DND-41 (cell line): Measurements from ENCODE around the gene TOMM22.

Experiments used
- ATAC-seq: fragments of 200-7000 bp; cut with Tn5 transposase; 3 replicates; pipeline ENCODE4 v1.9.1; 2021; ENCODE audit warnings: low read depth; ENCODE audit not compliant: insufficient read depth
- DNase-seq: peaks from one replicate; pipeline ENCODE4 v3.0.0-alpha.2; 2020
- H2AFZ ChIP-seq: 2 replicates; pipeline ENCODE4 v1.6.0; 2012; ENCODE audit warnings: low read depth, low read length
- H3K27ac ChIP-seq: 2 replicates; pipeline ENCODE4 v1.5.1; 2012; ENCODE audit warnings: low read length, inconsistent platforms
- H3K27me3 ChIP-seq: fragments of 200-600 bp; sonication (generic); 2 replicates; pipeline ENCODE4 v1.6.0; 2012; ENCODE audit warnings: low read length, mild to moderate bottlenecking, inconsistent platforms; ENCODE audit not compliant: insufficient read depth, poor library complexity
- H3K36me3 ChIP-seq: 2 replicates; pipeline ENCODE4 v1.5.1; 2012; ENCODE audit warnings: low read length, inconsistent platforms; ENCODE audit not compliant: insufficient read depth
- H3K4me1 ChIP-seq: 2 replicates; pipeline ENCODE4 v1.5.1; 2012; ENCODE audit warnings: mild to moderate bottlenecking, low read length; ENCODE audit not compliant: insufficient read depth
- H3K4me2 ChIP-seq: 2 replicates; pipeline ENCODE4 v1.6.0; 2012; ENCODE audit warnings: mild to moderate bottlenecking, moderate library complexity, low read length, inconsistent platforms; ENCODE audit not compliant: insufficient read depth
- H3K4me3 ChIP-seq, 2 experiments: fragments of 200-600 bp in 1 of 2; shearing (Covaris generic) in 1 of 2; 2 replicates each; pipeline ENCODE4 v1.5.1; 2012 to 2016; ENCODE audit warnings: inconsistent platforms in 2 of 2, low read length in 2 of 2, mild to moderate bottlenecking in 2 of 2, low read depth in 1 of 2, moderate library complexity in 1 of 2
- H3K79me2 ChIP-seq: 2 replicates; pipeline ENCODE4 v1.6.0; 2012; ENCODE audit warnings: low read length, inconsistent platforms; ENCODE audit not compliant: insufficient read depth
- H3K9ac ChIP-seq: 2 replicates; pipeline ENCODE4 v1.6.0; 2012; ENCODE audit warnings: low read depth, mild to moderate bottlenecking, inconsistent platforms, low read length, moderate library complexity
- H3K9me3 ChIP-seq: 2 replicates; pipeline ENCODE4 v1.5.1; 2012; ENCODE audit warnings: low read length, moderate library complexity, mild to moderate bottlenecking, inconsistent platforms; ENCODE audit not compliant: insufficient read depth, severe bottlenecking
- H4K20me1 ChIP-seq: 2 replicates; pipeline ENCODE4 v1.6.0; 2012; ENCODE audit warnings: low read length; ENCODE audit not compliant: insufficient read depth
- CTCF ChIP-seq: IDR thresholded peaks from 2 replicates; pipeline ENCODE4 v1.5.1; 2012; ENCODE audit warnings: borderline replicate concordance, low read length, moderate library complexity, mild to moderate bottlenecking; ENCODE audit not compliant: poor library complexity, severe bottlenecking; ENCODE audit errors: extremely low read depth
- EZH2 ChIP-seq: IDR thresholded peaks from 3 replicates; pipeline ENCODE4 v1.6.1; 2012; ENCODE audit warnings: borderline replicate concordance, low read depth, mild to moderate bottlenecking, moderate library complexity, low read length, inconsistent platforms; ENCODE audit not compliant: severe bottlenecking

The TOMM22 gene

DNA sequence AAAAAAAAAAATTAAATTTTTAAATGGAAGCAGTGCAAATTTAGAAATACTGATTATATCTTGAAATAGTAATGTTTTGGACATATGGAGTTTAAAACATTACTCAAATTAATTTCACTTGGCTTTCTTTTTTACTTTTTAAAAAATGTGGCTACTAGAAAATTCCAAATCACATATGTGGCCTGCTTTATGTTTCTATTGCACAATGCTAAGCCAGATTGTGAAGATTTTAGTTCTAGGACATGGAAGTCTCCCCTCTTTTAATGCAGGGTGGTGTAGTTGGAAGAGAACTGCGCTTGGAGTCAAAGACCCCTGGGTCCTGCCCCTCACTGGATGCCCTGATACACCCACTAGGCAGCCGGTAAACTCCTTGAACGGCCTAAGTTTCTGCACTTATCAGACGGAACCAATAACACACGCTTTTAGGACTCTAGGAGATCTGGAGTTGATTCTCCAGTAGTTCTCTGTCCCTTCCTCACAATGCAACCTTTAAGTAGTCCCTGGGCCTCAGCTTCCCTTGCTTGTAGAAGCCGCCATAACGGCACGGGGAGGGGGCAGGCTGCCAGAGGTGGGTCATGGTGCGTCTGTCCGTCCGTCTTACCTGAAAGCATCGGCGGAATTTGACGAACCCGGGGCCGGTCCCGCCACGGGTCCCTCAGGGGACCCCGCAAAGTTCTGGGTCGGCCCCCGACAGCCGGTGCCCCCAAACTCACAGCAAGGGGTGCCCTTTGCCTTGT, 26.1 kb upstream of the TOMM22 start:
- peak overlapping the region; percentile 77 for H3K9ac ChIP-seq
- H3K27me3 ChIP-seq = no peaks in the 10 kb centered on the region
- H2AFZ ChIP-seq = peak overlapping the region; percentile 90
- H3K79me2 ChIP-seq = peaks cover 23% of the 10 kb centered on the region
- H3K4me1 ChIP-seq = peaks cover 20% of the 10 kb centered on the region
- DNase-seq (no peak), ATAC-seq (no peak)
- H3K9me3 ChIP-seq = no peaks in the 10 kb centered on the region
- H3K4me2 ChIP-seq = peak overlapping the region; percentile 92
- TF ChIP-seq CTCF = no peak
- TF ChIP-seq EZH2 = no peak
- H3K4me3 ChIP-seq = peak overlapping the region; percentile 71 to 87
- no peaks in the 10 kb centered on the region; the same call in 1 of the 2 replicates for H3K36me3 ChIP-seq
- no peaks in the 10 kb centered on the region; the same call in 1 of the 2 replicates for H4K20me1 ChIP-seq
- H3K27ac ChIP-seq = peak overlapping the region; percentile 98

GRCh38 chr22:38656256-38657044, 25.3 kb upstream of the TOMM22 start, which contains the start of the genes CBY1 and FAM227A:
Gene CBY1 (plus strand): TSS chr22:38656638. CDS start chr22:38668055, 11,417 bp downstream.
Gene FAM227A (minus strand): TSS chr22:38656392. CDS start chr22:38650168, 6,224 bp downstream.
- Histone ChIP-seq H3K9me3 (no peaks in the 10 kb centered on the region), H3K4me3 (peak within 1 kb of the TSS; percentile 71 to 87), H3K27me3 (no peaks in the 10 kb centered on the region), H4K20me1 (no peaks in the 10 kb centered on the region; the same call in 1 of the 2 replicates), H2AFZ (peak within 1 kb of the TSS; percentile 90), H3K4me1 (peaks cover 20% of the 10 kb centered on the region), H3K79me2 (peaks cover 23% of the 10 kb centered on the region), H3K36me3 (peaks cover 6% of the 10 kb centered on the region), H3K9ac (peak within 1 kb of the TSS; percentile 77), H3K27ac (peak within 1 kb of the TSS; percentile 98), H3K4me2 (peak within 1 kb of the TSS; percentile 92)
- peak; percentile 5 for TF ChIP-seq CTCF
- TF ChIP-seq EZH2 = no peak
- DNase-seq (peak; percentile 81), ATAC-seq (peak; percentile 84)

- ATAC-seq = peak; percentile 59
- Histone ChIP-seq H3K4me2 (peak overlapping the region; percentile 92), H3K27me3 (no peaks in the 10 kb centered on the region), H4K20me1 (no peaks in the 10 kb centered on the region; the same call in 1 of the 2 replicates), H3K9me3 (no peaks in the 10 kb centered on the region), H3K4me1 (peaks cover 20% of the 10 kb centered on the region), H3K27ac (peak overlapping the region; percentile 98), H3K36me3 (peaks cover 6% of the 10 kb centered on the region), H3K9ac (peak overlapping the region; percentile 77), H2AFZ (peak overlapping the region; percentile 90), H3K4me3 (peak overlapping the region; percentile 71 to 87), H3K79me2 (peaks cover 23% of the 10 kb centered on the region)
- TF ChIP-seq CTCF = peak; percentile 1
- TF ChIP-seq EZH2 = no peak
- DNase-seq = peak; percentile 51
Observed at GRCh38 chr22:38657045-38657909, 24.5 kb upstream of the TOMM22 start.
